ACHN (cell line): Measurements from ENCODE around the gene TMEM259.
A peak's percentile ranks its signal among the peaks of the same experiment; 100 is the strongest.

ENCODE experiments used
- DNase-seq: peaks from one replicate; pipeline ENCODE4 v3.0.0-alpha.2; 2015
- in situ Hi-C: cut with HindIII; loops from 2 replicates; pipeline ENCODE4 v1.10.0; 2017; ENCODE audit warnings: low sequenced_read_pairs, low pct_ligation_motif_present, low pct_unique_long_range_greater_than_20kb

The TMEM259 gene

DNA sequence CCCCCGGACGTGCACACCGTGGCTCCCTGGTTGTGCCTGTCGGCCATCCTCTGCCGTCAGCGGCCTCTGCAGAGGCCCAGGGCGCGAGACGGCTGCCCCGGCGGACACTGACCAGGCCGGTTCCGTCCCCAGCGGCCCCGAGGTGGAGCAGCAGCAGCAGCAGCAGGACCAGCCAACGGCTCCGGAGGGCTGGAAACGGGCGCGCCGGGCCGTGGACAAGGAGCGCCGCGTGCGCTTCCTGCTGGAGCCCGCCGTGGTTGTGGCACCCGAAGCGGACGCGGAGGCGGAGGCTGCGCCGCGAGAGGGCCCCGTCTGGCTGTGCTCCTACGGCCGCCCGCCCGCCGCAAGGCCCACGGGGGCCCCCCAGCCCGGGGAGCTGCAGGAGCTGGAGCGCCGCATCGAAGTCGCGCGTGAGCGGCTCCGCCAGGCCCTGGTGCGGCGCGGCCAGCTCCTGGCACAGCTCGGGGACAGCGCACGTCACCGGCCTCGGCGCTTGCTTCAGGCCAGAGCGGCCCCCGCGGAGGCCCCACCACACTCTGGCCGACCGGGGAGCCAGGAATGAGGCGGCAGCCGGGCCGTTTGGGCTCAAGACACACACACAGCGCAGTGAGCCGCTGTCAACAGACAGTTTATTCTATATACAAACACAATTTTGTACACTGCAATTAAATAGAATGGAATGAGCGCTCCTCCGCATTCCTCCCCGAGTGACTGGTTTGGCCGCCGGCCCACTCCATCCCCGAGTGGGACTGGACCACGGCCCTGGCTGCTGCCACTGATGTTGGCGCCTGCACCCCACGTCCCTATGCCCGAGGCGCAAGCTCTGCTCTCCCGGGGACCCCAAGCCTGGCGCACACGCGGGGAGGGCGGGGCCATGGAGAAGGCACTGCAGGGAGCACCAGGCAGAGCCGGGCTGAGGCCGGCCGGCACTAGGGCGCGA lies 11.6 kb downstream of the TMEM259 start:
- in situ Hi-C loops = no loop called here
- no peak for DNase-seq

DNA sequence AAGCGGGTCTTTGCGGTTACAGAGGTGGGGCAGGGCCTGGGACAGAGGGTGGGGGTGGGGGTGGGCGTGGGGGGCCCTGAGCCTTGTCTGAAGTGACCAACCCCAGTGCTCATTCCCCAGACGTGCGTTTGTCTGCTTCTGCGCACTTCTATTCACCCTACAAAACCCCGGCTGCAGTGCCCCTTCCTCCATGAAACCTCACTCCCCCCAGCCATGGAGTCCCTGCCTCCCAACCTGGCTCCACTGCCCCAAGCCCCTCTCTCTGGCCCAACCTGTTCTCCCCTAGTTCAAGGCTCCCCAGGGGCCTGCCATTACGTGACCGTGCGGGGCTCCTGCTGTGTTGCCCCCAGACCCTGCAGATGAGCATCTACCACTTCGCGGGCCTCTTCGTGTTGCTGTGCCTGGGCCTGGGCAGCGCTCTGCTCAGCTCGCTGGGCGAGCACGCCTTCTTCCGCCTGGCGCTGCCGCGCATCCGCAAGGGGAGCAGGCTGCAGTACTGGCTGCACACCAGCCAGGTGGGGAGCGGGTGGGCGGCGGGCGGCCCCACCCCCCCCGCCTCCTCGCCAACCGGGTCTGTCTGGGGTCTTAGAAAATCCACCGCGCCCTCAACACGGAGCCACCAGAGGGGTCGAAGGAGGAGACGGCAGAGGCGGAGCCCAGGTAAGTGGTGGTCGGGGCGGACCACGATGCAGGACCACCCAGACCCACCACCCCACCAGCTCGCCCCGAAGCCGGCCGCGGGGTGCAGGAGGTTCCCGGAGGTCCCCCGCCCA lies 12.5 kb downstream of the TMEM259 start:
- in situ Hi-C loops = no loop called here
- DNase-seq = no peak

DNA sequence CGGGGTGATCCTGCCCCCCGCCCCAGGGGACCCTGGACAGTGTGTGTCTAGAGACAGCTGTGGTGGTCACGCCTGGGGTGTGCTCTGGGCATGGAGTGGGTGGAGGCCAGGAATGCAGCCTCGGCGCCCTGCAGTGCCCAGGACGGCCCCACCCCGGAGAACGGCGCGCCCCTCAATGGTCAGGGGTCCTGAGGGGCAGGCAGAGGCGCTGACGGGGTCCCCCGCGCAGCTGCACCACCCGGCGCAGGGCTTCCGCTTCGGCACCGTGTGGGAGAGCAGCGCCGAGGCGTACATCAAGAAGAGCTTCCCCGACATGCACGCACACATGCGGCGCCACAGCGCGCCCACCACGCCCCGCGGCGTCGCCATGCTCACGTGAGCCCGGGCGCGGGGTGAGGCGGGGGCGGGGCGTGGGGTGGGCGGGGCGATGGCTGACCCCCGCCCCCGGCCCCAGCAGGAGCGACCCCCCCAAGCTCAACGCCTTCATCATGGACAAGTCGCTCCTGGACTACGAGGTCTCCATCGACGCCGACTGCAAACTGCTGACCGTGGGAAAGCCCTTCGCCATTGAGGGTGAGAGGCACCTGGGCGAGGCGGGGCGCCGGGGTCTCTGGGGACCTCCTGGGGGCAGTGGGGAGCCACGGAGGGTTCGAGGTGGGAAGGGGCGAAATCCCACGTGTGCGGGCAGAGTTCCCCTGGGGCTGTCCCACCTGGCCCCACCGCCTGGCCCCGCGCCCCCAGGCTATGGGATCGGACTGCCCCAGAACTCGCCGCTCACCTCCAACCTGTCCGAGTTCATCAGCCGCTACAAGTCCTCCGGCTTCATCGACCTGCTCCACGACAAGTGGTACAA lies 13.3 kb downstream of the TMEM259 start:
- in situ Hi-C loops = no loop called here
- DNase-seq = no peak

DNA sequence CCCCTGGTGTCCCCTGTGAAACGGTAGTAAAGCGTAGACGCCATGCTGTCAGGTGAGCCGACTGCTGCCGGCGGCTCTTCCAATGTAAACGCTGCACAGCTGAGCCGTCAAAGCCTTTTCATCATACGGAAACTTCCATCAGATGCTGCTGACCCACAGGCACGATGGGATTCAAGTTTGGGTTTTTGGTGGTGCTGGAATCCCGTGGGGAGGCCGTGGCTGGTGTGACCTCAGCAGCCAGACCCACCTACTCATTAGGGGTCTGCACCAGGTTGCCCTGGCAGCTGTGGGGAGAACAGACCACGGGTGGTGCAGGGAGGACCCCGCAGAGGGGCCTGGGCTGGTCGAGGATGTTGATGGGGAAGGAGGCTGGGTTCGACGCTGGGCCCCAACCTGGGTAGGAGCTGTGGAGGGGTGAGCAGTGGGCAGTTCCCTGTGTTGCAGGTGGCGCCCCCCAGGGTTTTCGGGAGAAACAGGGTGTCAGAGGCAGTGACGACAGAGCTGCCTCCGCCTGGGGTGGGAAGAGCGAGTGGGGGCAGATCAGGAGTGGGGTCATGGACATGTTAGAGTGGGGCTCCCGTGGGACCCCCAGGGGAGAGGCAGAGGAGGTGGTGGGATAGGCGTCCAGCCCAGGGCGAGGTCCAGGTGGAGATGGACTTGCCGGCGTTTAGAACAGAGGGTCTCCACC lies 14.1 kb downstream of the TMEM259 start:
- in situ Hi-C loops = no loop called here
- DNase-seq = no peak

DNA sequence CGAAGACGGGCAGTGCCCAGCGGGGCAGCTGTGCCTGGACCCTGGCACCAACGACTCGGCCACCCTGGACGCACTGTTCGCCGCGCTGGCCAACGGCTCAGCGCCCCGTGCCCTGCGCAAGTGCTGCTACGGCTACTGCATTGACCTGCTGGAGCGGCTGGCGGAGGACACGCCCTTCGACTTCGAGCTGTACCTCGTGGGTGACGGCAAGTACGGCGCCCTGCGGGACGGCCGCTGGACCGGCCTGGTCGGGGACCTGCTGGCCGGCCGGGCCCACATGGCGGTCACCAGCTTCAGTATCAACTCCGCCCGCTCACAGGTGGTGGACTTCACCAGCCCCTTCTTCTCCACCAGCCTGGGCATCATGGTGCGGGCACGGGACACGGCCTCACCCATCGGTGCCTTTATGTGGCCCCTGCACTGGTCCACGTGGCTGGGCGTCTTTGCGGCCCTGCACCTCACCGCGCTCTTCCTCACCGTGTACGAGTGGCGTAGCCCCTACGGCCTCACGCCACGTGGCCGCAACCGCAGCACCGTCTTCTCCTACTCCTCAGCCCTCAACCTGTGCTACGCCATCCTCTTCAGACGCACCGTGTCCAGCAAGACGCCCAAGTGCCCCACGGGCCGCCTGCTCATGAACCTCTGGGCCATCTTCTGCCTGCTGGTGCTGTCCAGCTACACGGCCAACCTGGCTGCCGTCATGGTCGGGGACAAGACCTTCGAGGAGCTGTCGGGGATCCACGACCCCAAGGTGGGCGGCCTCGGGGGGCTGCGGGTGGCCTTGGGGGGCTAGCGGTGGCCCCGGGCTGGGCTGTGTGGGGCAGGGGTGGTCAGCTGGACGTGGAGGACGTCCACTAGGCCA lies 15.9 kb downstream of the TMEM259 start:
- in situ Hi-C loops = no loop called here
- no peak for DNase-seq

DNA sequence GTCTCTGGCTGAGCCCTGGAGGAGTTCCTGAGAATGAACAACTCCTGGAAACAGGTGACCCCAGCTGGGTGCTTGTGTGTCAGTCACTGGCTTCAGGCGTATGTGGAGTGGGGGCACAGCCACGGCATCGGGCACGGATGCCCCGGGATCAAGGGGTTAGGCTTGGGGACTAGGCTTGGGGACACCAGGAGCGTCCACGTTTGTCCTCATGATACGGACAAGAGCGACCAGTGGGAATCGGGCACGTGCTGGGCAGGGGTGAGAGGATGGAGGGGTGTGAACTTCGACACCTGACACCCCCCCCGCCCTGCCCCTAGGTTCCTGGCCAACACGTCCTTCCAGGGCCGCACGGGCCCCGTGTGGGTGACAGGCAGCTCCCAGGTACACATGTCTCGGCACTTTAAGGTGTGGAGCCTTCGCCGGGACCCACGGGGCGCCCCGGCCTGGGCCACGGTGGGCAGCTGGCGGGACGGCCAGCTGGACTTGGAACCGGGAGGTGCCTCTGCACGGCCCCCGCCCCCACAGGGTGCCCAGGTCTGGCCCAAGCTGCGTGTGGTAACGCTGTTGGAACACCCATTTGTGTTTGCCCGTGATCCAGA lies 16.6 kb downstream of the TMEM259 start:
- in situ Hi-C loops = no loop called here
- no peak for DNase-seq

DNA sequence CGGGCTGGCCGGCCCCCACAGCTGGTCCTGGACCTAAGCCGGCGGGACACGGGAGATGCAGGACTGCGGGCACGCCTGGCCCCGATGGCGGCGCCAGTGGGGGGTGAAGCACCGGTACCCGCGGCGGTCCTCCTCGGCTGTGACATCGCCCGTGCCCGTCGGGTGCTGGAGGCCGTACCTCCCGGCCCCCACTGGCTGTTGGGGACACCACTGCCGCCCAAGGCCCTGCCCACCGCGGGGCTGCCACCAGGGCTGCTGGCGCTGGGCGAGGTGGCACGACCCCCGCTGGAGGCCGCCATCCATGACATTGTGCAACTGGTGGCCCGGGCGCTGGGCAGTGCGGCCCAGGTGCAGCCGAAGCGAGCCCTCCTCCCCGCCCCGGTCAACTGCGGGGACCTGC lies 17.6 kb downstream of the TMEM259 start:
- no peak for DNase-seq
- in situ Hi-C loops = no loop called here

DNA sequence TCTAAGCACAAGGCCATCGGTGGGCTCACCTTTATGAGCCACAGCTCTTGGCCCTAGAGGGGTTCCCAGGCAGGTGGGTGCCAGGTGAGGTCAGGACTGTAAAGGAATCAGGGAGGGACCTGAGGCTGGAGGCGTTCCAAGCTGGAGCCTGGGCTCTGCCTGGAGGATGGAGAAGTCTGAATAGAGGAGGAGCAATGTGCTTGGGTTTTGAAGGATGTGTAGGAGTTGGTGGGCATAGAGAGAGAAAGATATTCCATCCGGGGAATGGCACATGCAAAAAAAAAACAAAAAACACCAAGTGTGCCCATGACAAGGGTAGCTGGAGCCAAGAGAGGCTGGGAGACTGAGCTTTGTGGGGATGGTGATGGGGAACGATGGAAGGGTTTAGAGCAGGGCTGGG lies 18.3 kb downstream of the TMEM259 start:
- no peak for DNase-seq
- in situ Hi-C loops = no loop called here

DNA sequence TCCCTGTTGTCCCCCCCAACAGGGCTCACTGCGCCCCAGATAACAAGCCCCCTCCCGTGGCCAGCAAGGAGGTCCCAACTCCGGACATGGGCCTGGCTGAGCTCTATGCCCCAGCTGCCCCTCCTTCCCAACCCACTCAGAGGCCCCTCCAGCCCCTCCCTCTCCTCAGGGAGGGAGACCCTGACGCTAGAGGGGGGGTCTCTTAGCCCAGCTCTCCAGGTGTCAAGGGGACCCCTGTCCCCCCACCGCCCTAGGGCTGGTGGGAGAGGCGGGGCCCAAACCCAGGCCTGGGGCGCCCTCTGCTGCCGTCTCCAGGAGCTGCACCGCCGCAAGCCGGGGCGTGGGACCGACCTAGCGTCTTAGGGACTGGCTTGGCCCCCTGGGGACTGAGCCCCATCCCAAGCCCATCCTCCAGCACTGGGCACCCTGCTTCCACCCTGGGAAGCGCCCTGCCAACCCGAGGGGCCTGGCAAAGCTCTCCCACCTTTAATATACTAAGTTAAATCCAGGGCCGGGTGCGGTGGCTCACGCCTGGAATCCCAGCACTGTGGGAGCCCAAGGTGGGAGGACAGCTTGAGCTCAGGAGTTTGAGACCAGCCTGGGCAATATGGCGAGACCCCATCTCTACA lies 19.3 kb downstream of the TMEM259 start:
- DNase-seq = peak; percentile 31
- in situ Hi-C loops = no loop called here

DNA sequence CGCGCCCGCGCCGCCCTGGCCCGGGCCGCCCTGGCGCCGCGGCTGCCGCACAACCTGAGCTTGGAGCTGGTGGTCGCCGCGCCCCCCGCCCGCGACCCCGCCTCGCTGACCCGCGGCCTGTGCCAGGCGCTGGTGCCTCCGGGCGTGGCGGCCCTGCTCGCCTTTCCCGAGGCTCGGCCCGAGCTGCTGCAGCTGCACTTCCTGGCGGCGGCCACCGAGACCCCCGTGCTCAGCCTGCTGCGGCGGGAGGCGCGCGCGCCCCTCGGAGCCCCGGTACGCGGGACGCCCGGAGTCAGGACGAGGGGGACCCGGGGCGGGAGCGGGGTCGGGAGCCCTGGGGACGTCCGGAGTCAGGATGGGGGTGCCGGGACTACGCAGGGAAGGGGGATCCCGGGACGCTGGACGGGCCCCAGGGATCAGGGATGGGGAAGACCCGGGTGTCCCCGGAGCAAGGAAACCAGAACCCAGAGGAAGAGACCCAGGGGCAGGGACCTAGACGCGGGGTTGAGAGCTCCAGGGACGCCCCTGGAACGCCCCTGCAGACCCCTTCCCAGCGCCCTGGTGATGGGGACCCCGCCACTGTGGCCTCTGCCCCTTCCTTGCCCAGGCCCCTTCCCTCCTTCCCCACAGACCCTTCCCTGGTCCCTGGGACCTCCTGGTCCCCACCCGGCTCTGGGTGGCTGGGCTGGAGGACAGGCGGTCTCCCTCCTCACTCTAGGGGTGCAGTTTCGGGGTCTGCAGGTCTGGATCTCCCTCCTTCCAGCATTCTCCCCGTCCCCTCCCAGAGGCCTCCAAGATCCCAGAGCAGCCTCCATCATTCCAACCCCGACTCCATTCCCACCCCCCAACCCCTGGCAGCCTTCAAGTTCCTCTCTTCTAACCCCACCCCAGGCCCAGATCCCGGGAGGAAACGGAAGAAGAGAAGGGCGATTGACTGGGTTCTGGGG lies 20.1 kb downstream of the TMEM259 start:
- in situ Hi-C loops = no loop called here
- no peak for DNase-seq

DNA sequence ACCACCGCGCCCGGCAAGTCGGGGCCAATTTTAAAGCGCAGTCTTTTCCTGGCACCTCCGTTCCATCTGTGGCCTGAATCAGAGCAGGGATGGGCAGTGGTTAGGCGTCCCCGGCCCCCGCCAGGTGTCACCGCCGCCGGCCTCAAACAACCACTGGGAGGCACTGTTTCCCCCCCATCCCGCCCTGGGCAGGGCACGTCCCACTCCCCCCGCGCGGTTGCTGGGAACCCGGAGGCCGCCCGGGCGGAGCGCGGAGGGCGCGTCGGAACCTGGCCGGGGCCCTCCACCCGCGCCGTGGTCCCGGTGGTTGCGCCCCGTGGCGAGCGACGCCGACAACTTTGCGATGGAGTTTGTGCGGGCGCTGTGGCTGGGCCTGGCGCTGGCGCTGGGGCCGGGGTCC lies 20.8 kb downstream of the TMEM259 start, which contains the start of gene GRIN3B:
Gene GRIN3B, plus strand, starts transcription at position 325 of the 400 bp plus-strand sequence. Its CDS starts 19 bp downstream, at position 344.
- DNase-seq = peak; percentile 60
- in situ Hi-C loops = no loop called here

DNA sequence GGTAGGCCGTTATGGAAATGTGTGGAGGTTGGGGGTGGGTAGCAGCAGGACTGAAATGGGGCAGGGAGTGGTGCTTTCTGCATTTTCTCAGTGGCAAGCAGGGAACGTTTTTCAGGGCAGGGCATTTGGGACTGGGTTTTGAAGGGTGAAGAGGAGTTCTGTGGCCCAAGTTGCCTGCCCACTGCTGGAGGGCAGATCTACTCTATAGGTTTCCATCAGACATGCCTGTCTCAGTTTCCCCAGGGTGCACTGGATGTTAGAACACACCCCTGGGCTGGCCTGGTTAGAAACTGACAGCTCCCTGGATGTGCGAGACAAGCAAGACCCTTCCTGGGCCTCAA lies 21.6 kb downstream of the TMEM259 start:
- in situ Hi-C loops = no loop called here
- no peak for DNase-seq

DNA sequence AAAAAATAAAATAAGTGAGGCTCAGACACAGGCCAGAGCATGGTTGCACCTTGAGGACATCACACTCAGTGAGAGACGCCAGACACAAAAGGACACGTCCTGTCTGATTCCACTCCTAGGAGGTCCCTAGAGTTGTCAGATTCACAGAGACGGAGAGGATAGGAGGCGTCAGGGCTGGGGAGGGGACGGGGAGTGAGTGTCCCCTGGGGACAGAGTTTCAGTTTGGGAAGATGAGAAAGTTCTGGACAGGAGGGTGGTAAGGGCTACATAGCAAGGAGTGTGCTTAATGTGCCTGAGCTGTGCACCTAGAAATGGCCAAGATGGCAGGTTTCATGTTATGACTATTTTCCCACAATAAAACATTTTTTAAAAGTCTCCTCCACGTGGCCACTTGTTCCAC lies 22.9 kb downstream of the TMEM259 start:
- in situ Hi-C loops = no loop called here
- DNase-seq = no peak

DNA sequence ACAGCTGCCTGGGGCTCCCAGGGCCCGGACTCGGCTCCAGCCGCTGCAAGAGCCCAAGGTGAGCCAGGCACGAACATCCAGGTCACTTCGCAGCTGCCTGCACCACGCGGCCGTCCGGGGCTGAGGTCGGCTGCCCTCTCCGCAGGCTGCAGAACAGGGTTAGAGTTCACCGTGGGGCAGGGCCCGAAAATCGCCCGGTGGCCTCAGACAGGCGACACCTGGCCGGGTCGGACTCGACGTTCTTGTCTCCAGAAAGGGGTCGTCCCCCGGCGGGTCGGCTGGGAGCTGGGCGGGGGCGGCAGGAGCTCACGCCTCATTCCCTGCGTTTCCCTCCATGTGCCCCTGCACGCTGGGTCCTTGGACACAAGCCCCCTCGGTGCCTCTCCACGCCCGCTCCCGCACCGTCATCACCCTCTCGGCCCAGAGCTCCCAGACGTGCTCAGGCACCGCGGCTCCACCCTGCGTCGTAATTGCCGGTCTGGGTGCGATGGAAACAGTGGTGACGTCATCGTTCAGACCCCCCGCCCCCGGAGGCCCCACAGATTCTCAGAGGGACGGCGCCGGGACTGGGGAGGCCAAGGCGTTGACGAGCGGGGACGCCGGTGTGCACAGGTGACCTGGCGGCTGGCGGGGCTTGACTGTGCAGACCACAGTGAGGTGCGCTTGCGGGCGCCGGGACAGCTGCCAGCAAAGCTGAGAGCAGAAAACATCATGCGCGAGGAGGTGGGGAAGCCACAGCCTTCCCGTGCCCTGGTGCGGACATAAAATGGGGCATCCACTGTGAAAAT lies 24.7 kb downstream of the TMEM259 start:
- DNase-seq = no peak
- in situ Hi-C loops = no loop called here
